NCI-H146 treated with DMSO at 0.1 percent for 48 hours (cell line): ENCODE results near the gene SH3BGR.
"Not testable (repeated sequence)": the region's sequence is repeated elsewhere in the genome, so short reads cannot be mapped to it uniquely, and the experiment has no call there.

Experiments
- DNase-seq: peaks from one replicate; lab custom pipeline; 2025; ENCODE audit not compliant: unreplicated experiment; lab: John Stamatoyannopoulos, UW

The SH3BGR gene

GRCh38 chr21:39451332-39452206 is at the start of gene SH3BGR:
SH3BGR (plus strand) TSS chr21:39451970; CDS start chr21:39452097, 127 bp downstream.
- DNase-seq: no peak

GRCh38 chr21:39406065-39406464 is 45.7 kb upstream of the SH3BGR start:
- DNase-seq: no peak

- DNase-seq: not testable (repeated sequence)
These were observed 32.6 kb upstream of the SH3BGR start for GRCh38 chr21:39419204-39419603.

GRCh38 chr21:39422527-39423241 is 29.1 kb upstream of the SH3BGR start:
- no peak for DNase-seq

- no peak for DNase-seq
These were observed 22.3 kb upstream of the SH3BGR start for GRCh38 chr21:39429445-39429844.

GRCh38 chr21:39430016-39430415 is 21.8 kb upstream of the SH3BGR start:
- DNase-seq: no peak

- DNase-seq: no peak
These were observed 21.3 kb upstream of the SH3BGR start for GRCh38 chr21:39430457-39430856.

GRCh38 chr21:39430954-39431353 is 20.8 kb upstream of the SH3BGR start:
- DNase-seq: no peak

GRCh38 chr21:39434950-39435349 is 16.8 kb upstream of the SH3BGR start:
- no peak for DNase-seq

- DNase-seq: no peak
These were observed 12.5 kb upstream of the SH3BGR start for GRCh38 chr21:39439232-39439631.

- DNase-seq: no peak
These were observed 10.0 kb upstream of the SH3BGR start for GRCh38 chr21:39441502-39442475.

GRCh38 chr21:39444421-39445180 is 7.2 kb upstream of the SH3BGR start:
- no peak for DNase-seq

- DNase-seq: peak; percentile 74
These were observed 6.2 kb upstream of the SH3BGR start, which contains the start of gene LCA5L for GRCh38 chr21:39445321-39446269. LCA5L (minus strand) TSS chr21:39445778; CDS start chr21:39428493, 17,285 bp downstream.

- no peak for DNase-seq
These were observed 4.5 kb upstream of the SH3BGR start for GRCh38 chr21:39447264-39447663.

- no peak for DNase-seq
These were observed 618 bp downstream of the SH3BGR start for GRCh38 chr21:39452207-39452969.

- no peak for DNase-seq
These were observed 1.2 kb downstream of the SH3BGR start for GRCh38 chr21:39452970-39453342.

- no peak for DNase-seq
These were observed 1.9 kb downstream of the SH3BGR start for GRCh38 chr21:39453571-39454179.
